Stimulated activated CD8-positive, alpha-beta memory T cell treated with anti-CD3 and anti-CD28 coated beads, Interleukin-7, amount 100 ng/mL, for 24 hours (primary cell): ENCODE data around the gene AATF.
A peak's percentile ranks its signal among the peaks of the same experiment; 100 is the strongest.

Experiments
- DNase-seq: peaks from one replicate; pipeline ENCODE4 v3.0.0-alpha.2; 2020; ENCODE audit warnings: low read depth

Gene AATF, protein sequence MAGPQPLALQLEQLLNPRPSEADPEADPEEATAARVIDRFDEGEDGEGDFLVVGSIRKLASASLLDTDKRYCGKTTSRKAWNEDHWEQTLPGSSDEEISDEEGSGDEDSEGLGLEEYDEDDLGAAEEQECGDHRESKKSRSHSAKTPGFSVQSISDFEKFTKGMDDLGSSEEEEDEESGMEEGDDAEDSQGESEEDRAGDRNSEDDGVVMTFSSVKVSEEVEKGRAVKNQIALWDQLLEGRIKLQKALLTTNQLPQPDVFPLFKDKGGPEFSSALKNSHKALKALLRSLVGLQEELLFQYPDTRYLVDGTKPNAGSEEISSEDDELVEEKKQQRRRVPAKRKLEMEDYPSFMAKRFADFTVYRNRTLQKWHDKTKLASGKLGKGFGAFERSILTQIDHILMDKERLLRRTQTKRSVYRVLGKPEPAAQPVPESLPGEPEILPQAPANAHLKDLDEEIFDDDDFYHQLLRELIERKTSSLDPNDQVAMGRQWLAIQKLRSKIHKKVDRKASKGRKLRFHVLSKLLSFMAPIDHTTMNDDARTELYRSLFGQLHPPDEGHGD

GRCh38 chr17:36948717-36949460 is at the start of gene AATF:
TSS of gene AATF (plus strand) at chr17:36948954. CDS start at chr17:36949126, 172 bp downstream.
- peak; percentile 92 for DNase-seq

- no peak for DNase-seq
Measured at GRCh38 chr17:36899250-36900159, 49.2 kb upstream of the AATF start.

DNA sequence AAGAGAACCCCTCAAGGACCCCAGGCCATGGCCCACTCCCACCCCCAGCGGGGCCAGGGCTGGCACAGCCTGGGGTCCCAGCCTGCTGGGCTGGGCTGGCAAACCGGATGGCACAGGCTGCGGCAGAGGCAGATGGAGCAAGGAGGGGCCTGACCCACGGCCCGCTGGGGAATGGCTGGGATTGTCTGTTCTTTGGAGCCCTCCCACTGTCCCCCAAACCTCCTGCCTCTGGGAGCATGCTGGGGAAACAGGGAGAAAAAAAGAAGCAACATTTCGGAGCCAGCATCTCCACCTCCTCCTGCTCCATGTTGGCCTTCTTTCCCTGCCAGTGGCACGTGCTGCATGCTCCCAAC is 48.6 kb upstream of the AATF start:
- DNase-seq: no peak

GRCh38 chr17:36901506-36901905 is 47.2 kb upstream of the AATF start:
- DNase-seq: no peak

- no peak for DNase-seq
Measured at GRCh38 chr17:36907407-36907806, 41.3 kb upstream of the AATF start.

DNA sequence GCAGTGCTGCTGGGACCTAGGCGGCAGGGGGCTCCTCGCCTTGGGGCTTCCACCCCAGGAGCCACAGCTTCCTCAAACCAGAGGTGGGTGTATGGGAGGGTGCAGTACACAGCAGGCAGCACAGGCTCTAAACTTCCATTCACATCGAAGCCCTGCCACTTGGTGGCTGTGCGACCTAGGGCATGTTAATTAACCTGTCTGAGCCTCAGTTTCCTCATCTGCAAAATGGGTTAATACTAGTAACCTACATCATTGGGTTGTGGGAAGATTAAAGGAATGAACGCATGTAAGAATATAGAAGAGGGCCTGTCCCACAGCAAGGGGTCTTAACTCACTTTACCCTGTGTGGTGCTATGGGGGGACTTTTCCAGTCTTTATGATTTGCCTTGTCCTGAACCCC is 38.2 kb upstream of the AATF start:
- no peak for DNase-seq

GRCh38 chr17:36911001-36911400 is 37.8 kb upstream of the AATF start:
- no peak for DNase-seq

DNA sequence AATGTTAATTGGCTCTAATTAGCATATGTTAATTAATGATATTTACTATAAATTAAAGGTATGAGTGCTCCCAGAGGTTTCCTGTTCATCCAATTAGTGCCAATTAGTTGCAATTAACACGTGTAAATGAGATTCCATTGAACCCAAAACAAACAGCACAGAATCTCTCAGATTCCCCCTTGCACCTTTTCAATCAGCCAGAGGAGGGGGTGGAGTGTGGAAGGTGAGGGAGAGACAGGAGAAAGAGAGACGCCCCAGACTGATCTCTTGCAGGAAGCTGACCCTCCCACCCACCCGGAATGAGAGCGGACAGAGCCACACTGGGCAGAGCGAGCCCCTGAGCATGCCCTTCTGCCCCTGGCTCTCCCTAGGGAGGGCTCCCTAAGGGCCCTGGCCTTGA is 35.6 kb upstream of the AATF start:
- DNase-seq: no peak

DNA sequence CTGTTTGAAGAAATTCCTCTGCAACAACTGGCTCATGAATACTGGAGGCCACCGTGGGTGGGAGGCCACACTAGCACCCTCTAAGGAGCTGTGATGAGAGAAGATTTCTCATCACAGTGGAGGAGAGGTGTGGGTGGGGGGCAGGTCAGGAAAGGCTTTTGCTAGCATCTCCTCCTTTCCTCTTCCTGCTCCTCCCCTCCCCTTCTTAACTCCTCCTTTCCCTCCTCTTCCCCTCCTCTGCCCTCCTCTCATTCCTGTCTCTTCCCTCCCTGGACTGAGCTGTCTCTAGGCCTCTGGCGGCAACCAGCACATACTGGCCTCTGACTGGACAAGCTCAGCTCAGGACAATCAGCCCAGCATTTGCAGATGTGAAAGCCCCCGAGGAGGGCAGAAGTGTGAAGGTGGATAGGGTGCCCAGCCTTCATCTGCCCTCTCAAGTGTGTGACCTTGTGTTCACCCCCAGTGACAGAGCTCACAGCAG is 30.5 kb upstream of the AATF start:
- DNase-seq: no peak

DNA sequence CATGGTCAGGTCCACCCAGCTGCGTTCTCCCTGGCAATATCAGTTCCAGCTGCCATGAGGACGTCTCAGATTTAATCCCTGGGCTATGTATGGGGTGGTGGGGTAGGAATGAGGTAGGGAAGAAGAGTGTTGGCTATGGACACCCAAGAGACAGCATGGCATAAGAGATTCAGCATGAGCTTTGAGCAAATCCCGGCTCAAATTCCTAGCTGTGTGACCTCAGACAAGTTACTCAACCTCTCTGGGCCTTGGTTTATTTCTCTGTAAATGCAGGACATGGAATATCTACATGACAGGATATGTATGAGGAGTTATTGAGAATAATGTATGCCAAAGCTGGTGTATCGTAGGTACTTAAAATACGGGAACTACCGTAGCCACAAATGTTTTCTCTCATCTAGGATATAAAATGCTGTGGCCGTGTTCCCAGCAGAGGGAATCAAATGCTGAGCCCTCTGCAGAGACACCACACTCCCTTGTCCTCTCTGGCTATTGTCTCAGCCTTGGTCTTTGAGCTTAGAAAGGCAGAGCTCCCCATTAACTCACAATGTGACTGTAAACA is 29.3 kb upstream of the AATF start:
- DNase-seq: no peak

DNA sequence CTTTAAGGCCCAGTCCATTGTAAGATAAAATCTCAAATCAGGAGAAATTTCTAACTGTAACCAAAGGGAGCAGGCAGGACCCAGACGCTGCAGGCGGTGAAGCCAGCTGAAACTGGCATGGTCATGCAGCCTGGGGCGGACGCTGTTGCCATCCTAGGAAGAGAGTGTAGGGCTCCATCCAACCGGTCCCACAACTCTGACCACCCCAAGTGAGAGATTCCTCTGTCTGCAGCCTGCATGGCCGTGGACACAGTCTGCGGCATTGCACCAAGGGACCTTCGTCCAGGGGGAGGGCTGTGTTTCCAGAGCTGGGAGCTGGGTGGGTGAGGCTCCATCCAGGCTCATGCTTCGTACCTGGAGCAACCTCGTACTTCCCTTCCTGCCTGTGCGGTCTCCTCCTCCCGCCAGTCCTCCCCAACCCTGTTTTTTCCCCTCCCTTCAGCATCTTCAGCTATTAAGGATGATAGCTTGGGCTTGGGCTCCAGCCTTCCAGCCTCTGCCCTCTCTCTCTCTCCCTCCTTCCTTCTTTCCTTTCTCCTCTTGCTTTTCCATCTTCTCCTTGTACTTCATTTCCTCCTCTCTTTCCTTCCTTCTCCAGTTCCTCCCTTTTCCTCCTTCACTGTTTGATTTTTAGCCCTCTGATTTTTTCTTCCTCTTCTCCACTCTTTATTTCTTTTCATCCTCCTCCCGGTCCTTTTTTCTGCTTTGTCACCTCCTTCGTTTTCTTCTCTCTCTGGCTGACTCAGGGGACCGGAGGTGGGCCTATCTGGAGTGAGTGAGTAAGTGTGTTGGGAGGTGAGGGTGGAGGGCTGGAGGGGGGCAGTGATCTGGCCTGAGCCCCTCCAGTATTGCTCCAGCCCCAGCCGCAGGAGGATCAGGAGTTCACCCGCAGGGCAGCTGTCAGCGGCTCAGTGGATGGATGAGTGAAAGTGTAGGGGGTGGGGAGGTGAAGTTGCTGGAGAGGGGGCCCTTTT is 28.4 kb upstream of the AATF start:
- no peak for DNase-seq

- DNase-seq: no peak
Measured at GRCh38 chr17:36921095-36921851, 27.5 kb upstream of the AATF start.

GRCh38 chr17:36922175-36922574 is 26.6 kb upstream of the AATF start:
- no peak for DNase-seq

DNA sequence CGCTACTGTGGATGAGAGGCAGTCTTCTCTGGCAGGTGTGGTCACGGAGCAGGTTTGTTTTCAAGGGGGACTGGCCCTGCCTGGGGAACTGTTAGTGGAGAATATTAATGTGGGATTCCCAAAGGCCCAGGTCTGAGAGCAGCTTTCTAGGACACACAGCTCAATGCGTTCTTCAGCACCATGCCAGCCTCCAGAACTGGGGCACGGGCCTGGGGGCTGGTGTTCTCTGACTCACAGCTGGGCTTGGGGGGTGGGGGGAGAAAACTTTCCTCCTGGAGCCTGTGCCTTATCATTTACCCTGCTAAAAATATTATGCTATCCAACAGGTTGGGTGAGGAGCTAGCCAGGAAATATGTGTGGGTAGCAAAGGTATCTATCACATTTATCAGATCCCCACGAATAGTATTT is 24.9 kb upstream of the AATF start:
- no peak for DNase-seq

DNA sequence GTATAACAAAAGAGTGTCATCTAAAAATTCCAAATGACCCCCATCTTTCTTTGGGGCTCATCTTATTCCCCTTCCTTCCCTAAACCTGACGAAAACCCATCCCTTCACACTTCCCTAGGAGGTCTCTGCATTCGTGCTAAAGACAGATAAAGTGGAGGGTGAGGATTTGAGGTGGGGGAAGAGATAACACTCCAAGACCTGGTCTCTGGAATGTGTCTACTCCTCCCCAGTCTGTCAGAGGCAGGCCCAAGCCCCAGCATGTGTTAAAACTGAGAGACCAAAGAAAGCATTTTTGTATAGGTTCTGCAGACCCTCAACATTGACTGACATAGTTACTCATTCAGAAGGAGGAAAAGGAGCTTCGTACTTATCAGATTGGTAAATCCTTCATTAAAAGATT is 22.5 kb upstream of the AATF start:
- DNase-seq: no peak

GRCh38 chr17:36926701-36927100 is 22.1 kb upstream of the AATF start:
- no peak for DNase-seq

GRCh38 chr17:36928471-36929345 is 20.0 kb upstream of the AATF start:
- DNase-seq: no peak

- no peak for DNase-seq
Measured at GRCh38 chr17:36929851-36930582, 18.7 kb upstream of the AATF start.
